ENCODE measurements around the gene ANKRD17.

Gene ANKRD17

GRCh38 chr4:73103799-73104503, 154.6 kb downstream of the ANKRD17 start:
- no peak for DNase-seq

GRCh38 chr4:73099143-73099542, 159.5 kb downstream of the ANKRD17 start:
- DNase-seq = no peak

GRCh38 chr4:73098713-73099112, 159.9 kb downstream of the ANKRD17 start:
- DNase-seq = no peak

GRCh38 chr4:73098016-73098415, 160.6 kb downstream of the ANKRD17 start:
- DNase-seq = no peak

GRCh38 chr4:73092868-73093267, 165.7 kb downstream of the ANKRD17 start:
- DNase-seq = no peak

- no peak for DNase-seq
These were observed 167.9 kb downstream of the ANKRD17 start for GRCh38 chr4:73090738-73091137.

GRCh38 chr4:73087871-73088270, 170.7 kb downstream of the ANKRD17 start:
- no peak for DNase-seq

- DNase-seq = no peak
These were observed 172.3 kb downstream of the ANKRD17 start for GRCh38 chr4:73086095-73086868.

GRCh38 chr4:73080789-73081188, 177.8 kb downstream of the ANKRD17 start:
- DNase-seq = no peak

- no peak for DNase-seq
These were observed 182.8 kb downstream of the ANKRD17 start for GRCh38 chr4:73075832-73076231.

GRCh38 chr4:73070074-73070390, 188.6 kb downstream of the ANKRD17 start:
- no peak for DNase-seq

GRCh38 chr4:73069338-73070073, 189.1 kb downstream of the ANKRD17 start, which contains the start of gene COX18:
COX18 (minus strand) TSS chr4:73069716; CDS start chr4:73069649, 67 bp downstream.
- peak; percentile 98 for DNase-seq

GRCh38 chr4:73068491-73069337, 189.9 kb downstream of the ANKRD17 start:
- DNase-seq = no peak

GRCh38 chr4:73067971-73068394, 190.6 kb downstream of the ANKRD17 start:
- no peak for DNase-seq

- DNase-seq = no peak
These were observed 191.7 kb downstream of the ANKRD17 start for GRCh38 chr4:73066928-73067327.

- no peak for DNase-seq
These were observed 192.2 kb downstream of the ANKRD17 start for GRCh38 chr4:73066445-73066844.

GRCh38 chr4:73064536-73064935, 194.1 kb downstream of the ANKRD17 start:
- DNase-seq = no peak

- DNase-seq = no peak
These were observed 203.2 kb downstream of the ANKRD17 start for GRCh38 chr4:73055241-73055897.

GRCh38 chr4:73053974-73054480, 204.6 kb downstream of the ANKRD17 start:
- no peak for DNase-seq

GRCh38 chr4:73053076-73053475, 205.5 kb downstream of the ANKRD17 start:
- DNase-seq = no peak

GRCh38 chr4:73051625-73052024, 207.0 kb downstream of the ANKRD17 start:
- DNase-seq = no peak

GRCh38 chr4:73045879-73046278, 212.7 kb downstream of the ANKRD17 start:
- no peak for DNase-seq

Data from activated CD8-positive, alpha-beta memory T cell treated with anti-CD3 and anti-CD28 coated beads, Interleukin-2, amount 50 U/mL, for 48 hours (primary cell).